HG02870 (cell line): ENCODE data around the gene UCHL5.
"Not testable (repeated sequence)": the region's sequence is repeated elsewhere in the genome, so short reads cannot be mapped to it uniquely, and the experiment has no call there.

Experiments used
- ATAC-seq: cut with Tn5 transposase; IDR thresholded peaks from one replicate; pipeline ENCODE4 v1.9.1; 2021; ENCODE audit warnings: mild to moderate bottlenecking, moderate library complexity; ENCODE audit not compliant: unreplicated experiment

Gene UCHL5

DNA sequence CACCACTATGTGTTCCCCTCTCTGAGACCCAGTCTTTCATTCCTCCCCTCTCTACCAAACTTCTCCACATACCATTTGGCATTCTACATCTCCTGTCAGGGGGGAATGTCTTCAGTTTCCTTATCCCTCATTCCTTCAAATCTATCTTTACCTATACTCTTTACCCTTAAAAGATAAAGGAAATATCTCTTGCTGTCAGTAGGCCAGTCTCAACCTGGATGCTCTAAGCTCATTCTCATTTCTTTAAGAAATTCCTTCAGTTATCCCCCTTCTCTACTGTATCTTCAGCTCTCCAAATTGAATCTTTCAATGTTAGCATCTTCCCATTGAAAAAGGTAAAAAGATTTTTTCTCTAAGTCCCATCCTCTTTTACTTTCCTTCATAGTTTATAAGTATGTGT is 6.8 kb upstream of the UCHL5 start:
- no peak for ATAC-seq

DNA sequence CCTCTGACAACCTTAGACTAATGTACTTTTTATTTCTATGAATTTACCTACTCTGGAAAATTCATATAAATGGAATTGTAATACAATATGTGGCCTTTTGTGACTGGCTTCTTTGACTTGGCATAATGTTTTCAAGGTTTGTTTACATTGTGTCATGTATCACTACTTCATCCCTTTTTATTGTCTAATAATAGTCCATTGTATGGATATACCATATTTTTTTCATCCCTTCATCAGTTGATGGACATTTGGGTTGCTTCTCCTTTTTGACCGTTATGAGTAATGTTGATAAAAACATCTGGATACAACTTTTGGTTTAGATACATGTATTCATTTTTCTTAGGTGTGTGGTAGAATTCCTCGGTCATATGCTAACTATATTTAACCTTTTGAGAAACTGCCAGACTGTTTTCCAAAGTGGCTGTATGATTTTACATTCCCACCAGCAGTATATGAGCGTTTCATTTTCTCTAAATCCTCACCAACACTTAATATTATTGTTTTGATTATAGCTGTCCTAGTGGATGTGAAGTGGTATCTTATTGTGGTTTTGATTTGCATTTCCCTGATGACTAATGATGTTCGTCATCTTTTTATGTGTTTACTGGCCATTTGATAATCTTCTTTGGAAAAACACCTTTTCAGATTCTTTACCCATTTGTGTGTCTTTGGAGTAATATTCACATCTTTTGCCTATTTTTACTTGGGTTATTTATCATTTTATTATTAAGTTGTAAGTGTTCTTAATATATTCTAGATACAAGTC is 3.7 kb upstream of the UCHL5 start:
- ATAC-seq: no peak

DNA sequence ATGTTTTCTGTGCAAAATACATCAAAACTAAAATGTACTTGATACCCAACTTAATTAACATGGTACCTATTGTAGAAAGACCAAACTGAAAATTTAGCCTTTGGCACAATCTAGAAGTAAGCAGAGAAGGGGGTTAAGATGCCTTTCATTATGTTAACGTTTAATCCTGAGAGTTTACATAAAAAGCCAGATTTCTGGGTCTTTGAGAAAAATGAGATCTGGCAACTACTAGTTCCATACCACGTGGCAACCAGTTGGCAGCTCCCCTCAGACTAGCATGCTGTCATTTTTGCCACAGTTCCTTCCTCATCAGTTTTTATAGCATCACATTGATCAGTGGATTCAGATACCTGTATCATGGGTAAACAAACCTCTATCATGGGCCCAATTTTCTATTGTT is 1.8 kb upstream of the UCHL5 start:
- ATAC-seq: no peak

- no peak for ATAC-seq
These were observed 1.2 kb upstream of the UCHL5 start for GRCh38 chr1:193060406-193060805.

DNA sequence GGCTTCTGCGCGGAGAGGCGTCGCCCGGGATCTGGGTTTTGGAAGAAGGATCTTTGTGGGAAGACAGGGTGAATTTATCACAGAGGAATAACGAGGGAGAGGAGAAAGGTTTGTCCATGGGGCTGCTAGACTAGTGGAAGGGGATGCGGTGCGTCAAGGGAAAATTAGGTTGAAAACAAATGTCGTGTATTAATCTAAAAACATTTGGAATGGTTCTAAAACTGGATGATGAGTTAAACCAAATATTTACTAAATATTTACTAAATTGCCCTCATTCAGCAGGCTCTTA is 899 bp upstream of the UCHL5 start:
- ATAC-seq: no peak

- ATAC-seq: peak; percentile 43
These were observed 455 bp downstream of the UCHL5 start for GRCh38 chr1:193058529-193059281.

- no peak for ATAC-seq
These were observed 4.9 kb downstream of the UCHL5 start for GRCh38 chr1:193054169-193054675.

GRCh38 chr1:193048913-193049312 is 10.2 kb downstream of the UCHL5 start:
- ATAC-seq: not testable (repeated sequence)

GRCh38 chr1:193042766-193043691 is 16.1 kb downstream of the UCHL5 start:
- ATAC-seq: no peak

DNA sequence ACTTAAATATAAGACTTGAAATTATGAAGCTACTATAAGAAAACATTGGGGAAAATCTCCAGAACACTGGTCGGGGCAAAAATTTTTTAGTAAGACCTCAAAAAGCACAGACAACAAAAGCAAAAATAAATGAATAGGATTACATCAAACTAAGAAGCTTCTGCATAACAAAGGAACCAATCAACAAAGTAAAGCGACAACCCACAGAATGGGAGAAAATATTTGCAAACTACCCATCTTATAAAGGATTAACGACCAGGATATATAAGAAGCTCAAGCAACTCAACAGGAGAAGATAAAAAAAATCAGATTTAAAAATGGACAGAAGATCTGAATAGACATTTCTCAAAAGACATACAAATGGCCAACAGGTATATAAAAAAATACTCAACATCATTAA is 19.1 kb downstream of the UCHL5 start:
- ATAC-seq: no peak

GRCh38 chr1:193036337-193037047 is 22.7 kb downstream of the UCHL5 start:
- ATAC-seq: no peak

- no peak for ATAC-seq
These were observed 25.6 kb downstream of the UCHL5 start for GRCh38 chr1:193033610-193034009.

DNA sequence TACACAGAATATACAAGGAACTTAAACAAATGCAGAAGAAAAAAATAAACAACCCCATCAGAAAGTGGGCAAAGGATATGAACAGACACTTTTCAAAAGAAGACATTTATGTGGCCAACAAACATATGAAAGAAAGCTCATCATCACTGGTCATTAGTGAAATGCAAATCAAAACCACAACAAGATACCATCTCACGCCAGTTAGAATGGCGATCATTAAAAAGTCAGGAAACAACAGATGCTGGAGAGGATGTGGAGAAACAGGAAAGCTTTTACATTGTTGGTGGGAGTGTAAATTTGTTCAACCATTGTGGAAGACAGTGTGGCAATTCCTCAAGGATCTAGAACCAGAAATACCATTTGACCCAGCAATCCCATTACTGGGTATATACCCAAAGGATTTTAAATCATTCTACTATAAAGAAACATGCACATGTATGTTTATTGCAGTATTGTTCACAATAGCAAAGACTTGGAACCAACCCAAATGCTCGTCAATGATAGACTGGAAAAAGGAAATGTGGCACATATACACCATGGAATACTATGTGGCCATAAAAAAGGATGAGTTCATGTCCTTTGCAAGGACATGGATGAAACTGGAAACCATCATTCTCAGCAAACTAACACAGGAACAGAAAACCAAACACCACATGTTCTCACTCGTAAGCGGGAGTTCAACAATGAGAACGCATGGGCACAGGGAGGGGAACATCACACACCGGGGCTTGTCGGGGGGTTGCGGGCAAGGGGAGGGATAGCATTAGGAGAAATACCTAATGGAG is 26.3 kb downstream of the UCHL5 start:
- ATAC-seq: not testable (repeated sequence)

DNA sequence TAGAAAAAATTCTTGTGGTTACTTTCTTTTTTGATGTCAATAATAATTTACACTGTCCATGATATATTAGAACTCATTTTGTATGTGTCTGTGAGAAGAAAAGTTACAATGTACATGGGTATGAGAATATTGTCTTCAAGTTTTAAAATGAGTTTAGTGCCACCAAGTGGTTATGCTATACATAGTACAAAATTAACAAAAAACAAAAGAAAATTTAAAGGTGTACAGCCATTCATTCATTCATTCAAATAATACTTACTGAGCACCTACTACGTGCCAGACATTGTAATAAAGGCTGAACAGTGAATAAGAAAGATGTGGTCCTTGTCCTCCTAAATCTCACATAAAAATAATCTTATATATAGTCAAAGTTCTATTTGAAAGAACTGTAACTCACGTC is 27.7 kb downstream of the UCHL5 start:
- ATAC-seq: no peak

DNA sequence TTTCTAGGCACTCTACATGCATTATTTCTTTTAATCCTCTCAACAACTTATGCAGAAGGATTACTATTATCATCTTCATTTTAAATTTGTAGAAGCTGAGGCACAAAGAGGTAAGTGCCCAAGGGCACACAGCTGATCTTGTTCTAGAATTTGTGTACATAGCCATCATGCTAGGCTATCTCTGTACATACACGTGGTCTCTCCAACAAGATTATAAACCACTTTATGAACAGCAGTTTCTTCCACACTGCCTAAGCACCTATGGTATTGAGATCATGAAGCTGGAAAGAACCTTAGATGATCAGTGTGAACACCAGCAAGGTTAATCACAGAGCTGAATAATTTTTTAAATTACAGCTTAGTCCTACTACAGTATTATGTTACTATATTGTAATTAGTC is 28.9 kb downstream of the UCHL5 start:
- no peak for ATAC-seq

DNA sequence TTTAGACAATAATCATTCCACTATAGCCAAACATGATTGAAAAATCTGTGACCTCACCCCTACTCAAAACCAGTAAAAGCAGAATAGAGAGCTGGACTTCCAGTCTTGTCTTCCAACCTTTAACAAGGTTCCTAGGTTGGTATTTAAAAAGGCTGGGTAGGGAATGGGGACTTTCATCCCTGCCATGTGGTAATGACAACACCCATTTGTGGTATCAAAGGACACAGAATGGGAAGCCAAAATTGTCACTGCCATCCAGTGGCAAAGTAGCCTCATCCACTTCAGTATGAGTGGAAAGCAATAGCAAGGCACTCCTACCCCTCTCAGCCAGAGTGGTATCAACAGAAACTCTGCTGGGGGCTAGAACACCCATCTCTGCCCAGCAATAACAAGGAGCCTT is 33.9 kb downstream of the UCHL5 start:
- no peak for ATAC-seq

DNA sequence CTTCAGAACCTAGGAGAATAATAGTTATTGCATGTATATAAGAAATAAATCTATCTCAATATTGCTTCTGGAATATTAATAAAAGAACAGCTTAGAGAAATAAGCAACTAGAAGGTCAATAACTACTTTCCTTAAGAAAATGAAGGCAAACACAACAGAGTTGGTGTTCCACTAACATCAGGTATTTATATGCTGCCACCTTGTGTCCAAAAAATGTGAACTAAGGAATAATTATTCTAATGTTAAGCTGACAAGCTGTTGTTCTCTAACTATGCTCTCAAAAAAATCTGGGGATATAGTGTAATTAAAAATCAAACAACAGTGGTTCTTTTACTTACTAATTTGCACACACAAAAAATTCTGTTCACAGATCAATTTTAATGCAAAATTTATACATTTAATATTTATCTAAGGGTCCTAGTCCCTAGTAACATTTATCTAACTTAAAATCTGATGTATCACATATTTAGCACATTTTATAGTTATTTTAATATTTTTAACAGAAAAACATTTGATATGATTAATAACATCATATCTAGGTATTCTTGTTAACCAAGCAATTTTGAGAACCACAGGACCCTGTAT is 39.6 kb downstream of the UCHL5 start:
- peak; percentile 76 for ATAC-seq

DNA sequence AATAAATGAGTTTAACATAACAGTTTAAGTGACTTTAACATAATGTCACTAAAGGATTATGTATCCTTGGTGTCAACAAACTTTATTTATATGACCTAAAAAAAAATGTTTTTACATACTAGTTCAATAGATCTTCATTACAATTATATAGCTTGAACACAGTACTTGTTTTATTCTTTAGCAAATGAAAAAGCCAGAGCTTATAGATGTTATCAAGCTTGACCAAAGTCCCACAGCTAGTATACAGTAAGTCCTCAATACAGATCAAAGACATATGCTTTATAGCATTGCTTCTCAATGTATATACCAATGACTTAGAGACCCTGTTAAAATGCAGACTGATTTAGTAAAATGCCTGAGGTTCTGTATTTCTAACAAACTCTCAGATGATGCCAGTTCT is 42.4 kb downstream of the UCHL5 start:
- ATAC-seq: no peak

DNA sequence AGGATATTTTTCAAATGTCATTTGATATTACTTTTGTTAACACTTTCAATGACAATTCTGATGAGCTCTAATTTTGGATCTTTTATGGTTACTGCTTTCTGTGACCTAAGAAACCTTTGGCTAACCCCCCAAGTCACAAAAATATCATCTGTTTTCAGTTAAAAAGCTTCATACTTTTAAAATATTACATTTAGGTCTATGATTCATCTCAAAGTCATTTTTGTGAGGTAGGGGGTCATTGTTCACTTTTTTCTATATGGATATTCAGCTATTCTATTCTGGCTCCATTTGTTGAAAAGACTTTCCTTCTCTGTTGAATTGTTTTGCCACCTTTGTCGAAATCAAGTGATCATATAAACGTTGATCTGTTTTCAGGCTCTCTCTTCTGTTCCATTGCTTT is 44.8 kb downstream of the UCHL5 start:
- ATAC-seq: no peak

GRCh38 chr1:193013707-193014106 is 45.5 kb downstream of the UCHL5 start:
- ATAC-seq: no peak
